ENCODE measurements around the gene PFKFB2.

GRCh38 chr1:207129053-207129452, 76.0 kb downstream of the PFKFB2 start:
- TF ChIP-seq KDM5A (IDR thresholded peaks at IDR 0.05) (no peak), CBX8 (IDR thresholded peaks at IDR 0.05) (no peak), CEBPB (IDR thresholded peaks at IDR 0.05) (no peak), HDAC2 (IDR thresholded peaks at IDR 0.05) (no peak), USF2 (IDR thresholded peaks at IDR 0.05) (no peak)

Data from A549 (cell line).